DOHH2 (cell line): ENCODE results near the gene ARID5B.

Experiments used
- EZH2phosphoT487 ChIP-seq: fragments of 200-600 bp; sonication (generic); IDR thresholded peaks from 2 replicates; pipeline ENCODE4 v1.6.1; 2017; ENCODE audit warnings: borderline replicate concordance, mild to moderate bottlenecking, antibody characterized with exemption, low read length, moderate library complexity, mixed read lengths
- TF ChIP-seq, protein P1 (sequence below): fragments of 200-600 bp; sonication (generic); IDR thresholded peaks from one replicate; pipeline ENCODE4 v1.5.1; 2014; ENCODE audit warnings: antibody characterized with exemption, mild to moderate bottlenecking, low read depth, low read length; ENCODE audit not compliant: poor library complexity, severe bottlenecking

DNA sequence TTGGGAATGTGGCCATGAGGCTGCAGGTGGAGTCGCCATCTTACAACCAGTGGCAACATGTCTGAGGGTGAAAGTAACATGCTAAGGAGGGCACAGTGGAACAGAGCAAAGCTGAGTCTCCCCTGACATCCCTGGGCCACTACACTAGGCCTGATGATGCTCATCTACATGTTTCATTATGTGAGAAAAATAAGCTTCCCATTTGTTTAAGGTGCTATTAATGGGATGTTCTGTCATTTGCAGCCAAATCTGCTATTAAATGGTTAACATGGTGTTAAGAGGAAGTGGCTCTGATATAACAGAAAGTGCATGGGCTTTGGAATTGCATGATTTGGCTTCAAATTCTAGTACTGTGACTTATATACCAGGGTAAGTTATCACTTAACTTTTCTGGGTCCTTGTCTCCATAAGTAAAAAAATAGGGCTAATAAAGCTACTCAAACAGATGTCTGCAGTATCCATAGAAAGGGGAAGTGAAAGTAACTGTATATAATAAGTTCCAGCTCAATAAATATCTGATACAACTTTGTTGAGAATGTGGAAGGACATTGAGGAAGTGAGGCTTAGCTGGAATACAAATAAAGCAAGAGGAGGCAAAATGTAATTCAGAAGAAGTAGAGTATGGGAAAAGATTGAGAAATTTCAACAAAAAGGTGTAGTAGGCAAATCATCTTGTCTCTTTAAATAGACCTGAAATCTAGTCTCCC is 208.2 kb downstream of the ARID5B start:
- TF ChIP-seq EZH2phosphoT487 = no peak
- TF ChIP-seq, protein P1, sequence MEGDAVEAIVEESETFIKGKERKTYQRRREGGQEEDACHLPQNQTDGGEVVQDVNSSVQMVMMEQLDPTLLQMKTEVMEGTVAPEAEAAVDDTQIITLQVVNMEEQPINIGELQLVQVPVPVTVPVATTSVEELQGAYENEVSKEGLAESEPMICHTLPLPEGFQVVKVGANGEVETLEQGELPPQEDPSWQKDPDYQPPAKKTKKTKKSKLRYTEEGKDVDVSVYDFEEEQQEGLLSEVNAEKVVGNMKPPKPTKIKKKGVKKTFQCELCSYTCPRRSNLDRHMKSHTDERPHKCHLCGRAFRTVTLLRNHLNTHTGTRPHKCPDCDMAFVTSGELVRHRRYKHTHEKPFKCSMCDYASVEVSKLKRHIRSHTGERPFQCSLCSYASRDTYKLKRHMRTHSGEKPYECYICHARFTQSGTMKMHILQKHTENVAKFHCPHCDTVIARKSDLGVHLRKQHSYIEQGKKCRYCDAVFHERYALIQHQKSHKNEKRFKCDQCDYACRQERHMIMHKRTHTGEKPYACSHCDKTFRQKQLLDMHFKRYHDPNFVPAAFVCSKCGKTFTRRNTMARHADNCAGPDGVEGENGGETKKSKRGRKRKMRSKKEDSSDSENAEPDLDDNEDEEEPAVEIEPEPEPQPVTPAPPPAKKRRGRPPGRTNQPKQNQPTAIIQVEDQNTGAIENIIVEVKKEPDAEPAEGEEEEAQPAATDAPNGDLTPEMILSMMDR = no peak
